ENCODE data around the gene EDN1.

DNA sequence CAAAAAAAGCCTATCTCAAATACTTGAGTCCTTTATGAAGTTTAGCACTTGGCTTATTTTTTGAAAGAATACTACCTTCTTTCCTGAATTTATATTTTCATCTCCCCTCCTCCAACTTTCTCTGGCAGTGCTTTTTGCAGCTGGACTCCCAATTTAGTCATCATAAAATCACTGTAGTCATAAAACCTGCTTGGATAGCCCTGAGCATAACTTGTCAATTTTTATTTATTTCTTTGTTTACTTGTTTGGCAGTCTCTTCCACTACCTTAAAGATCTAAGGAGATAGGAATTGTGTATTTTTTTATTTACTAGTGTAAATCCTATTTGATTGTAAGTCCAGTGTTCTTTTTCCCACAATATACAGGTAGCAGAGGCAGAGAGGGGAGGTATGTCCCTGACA is 11.2 kb upstream of the EDN1 start:
- TF ChIP-seq EZH2 (IDR thresholded peaks at IDR 0.05) = no peak
- no peak for TF ChIP-seq POLR2AphosphoS5 (IDR thresholded peaks at IDR 0.05; ENCODE audit: borderline replicate concordance, low read depth, low read length)

Measured in SK-N-MC (cell line).